Raji (cell line): ENCODE data around the gene R3HDM4.

ENCODE experiments used
- POLR2A ChIP-seq: IDR thresholded peaks from 2 replicates; pipeline ENCODE4 v1.6.1; 2011; ENCODE audit warnings: low read depth, low read length, control low read depth; ENCODE audit not compliant: insufficient read depth

R3HDM4 gene

GRCh38 chr19:882871-883497 is 30.0 kb downstream of the R3HDM4 start:
- TF ChIP-seq POLR2A: no peak

- TF ChIP-seq POLR2A: no peak
These were observed 31.5 kb downstream of the R3HDM4 start for GRCh38 chr19:881385-882071.

DNA sequence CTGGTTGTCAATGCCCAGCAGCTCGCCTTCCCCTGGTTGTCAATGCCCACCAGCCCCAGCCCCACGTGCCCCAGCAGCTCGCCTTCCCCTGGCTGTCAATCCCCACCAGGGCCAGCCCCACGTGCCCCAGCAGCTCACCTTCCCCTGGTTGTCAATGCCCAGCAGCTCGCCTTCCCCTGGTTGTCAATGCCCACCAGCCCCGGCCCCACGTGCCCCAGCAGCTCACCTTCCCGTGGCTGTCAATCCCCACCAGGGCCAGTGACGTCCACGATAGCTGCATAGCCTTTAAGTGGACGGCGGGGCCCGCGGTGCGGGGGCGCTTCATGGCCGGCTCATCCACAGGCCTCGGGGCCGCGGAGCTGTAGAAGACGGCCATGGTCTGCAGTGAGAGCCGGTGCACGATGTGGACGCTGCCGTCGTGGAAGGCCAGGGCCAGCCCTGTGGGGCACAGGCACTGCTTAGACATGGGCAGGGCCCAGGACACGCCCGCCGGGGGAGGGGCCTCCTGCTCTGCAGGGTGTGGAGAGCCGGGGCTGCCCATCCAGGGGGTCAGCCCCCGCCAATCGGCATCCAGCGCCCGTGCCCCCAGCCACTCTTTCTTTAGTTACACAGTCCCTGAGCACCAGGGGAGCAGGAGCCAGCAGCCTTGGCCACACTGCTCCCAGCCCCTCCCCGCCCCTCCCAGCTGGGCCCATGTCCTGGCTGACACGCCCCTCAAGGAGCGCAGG is 33.1 kb downstream of the R3HDM4 start:
- TF ChIP-seq POLR2A: no peak

GRCh38 chr19:876780-877314 is 36.2 kb downstream of the R3HDM4 start:
- TF ChIP-seq POLR2A: no peak

DNA sequence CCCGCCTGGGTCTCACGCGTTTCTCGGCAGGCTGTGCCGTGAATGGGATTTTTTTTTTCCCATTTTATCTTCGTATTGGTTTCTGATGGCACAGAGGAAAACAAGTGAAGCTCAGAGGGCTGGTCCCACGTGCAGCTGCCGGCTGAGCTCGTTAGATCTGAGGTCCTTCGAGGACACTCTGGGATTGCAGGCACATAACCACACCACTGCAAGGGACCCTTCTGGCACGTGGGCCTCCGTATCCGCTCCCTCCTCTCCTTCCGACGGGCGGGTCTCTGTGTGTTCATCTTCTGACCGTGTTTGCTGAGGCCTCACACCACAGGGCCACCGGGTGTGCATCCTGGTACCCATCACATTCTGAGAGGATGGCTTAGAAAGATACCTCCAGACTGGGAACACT is 36.9 kb downstream of the R3HDM4 start:
- TF ChIP-seq POLR2A: no peak

- TF ChIP-seq POLR2A: no peak
These were observed 37.6 kb downstream of the R3HDM4 start for GRCh38 chr19:875265-875879.

- TF ChIP-seq POLR2A: no peak
These were observed 39.4 kb downstream of the R3HDM4 start for GRCh38 chr19:873561-874041.

- TF ChIP-seq POLR2A: no peak
These were observed 39.9 kb downstream of the R3HDM4 start for GRCh38 chr19:873084-873483.

DNA sequence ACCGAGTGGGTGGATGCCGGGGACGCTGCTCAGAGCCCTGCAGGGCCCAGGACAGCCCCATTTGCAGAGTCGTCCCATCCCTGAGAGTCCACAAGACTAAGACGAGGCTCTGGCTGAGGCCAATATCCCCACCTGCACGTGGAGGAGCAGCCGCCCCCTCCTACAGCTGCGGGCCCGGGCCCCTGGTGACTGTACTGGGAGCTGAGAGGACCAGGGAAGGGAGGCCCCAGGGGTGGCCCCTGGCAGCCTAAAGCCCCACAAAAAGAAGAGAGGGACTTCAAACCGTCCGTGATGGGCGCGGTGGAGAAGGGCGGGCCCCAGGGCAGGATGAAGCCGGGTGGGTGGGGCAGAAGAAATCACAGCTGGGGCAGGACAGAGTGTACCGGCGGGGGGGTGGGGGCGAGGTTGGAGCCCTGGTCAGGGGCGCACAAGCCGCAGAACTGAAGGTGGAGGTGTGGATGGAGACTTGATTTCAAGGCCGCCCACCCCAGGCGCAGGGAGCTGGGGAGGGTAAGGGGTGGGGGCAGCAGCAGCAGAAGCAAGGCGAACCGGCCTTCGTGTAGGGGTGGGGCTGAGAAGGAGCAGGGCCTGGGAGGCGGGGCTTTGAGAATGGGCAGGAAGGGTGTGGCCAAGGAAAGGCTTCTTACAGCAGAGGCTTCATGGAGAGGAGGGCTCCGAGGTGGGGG is 40.6 kb downstream of the R3HDM4 start:
- no peak for TF ChIP-seq POLR2A

DNA sequence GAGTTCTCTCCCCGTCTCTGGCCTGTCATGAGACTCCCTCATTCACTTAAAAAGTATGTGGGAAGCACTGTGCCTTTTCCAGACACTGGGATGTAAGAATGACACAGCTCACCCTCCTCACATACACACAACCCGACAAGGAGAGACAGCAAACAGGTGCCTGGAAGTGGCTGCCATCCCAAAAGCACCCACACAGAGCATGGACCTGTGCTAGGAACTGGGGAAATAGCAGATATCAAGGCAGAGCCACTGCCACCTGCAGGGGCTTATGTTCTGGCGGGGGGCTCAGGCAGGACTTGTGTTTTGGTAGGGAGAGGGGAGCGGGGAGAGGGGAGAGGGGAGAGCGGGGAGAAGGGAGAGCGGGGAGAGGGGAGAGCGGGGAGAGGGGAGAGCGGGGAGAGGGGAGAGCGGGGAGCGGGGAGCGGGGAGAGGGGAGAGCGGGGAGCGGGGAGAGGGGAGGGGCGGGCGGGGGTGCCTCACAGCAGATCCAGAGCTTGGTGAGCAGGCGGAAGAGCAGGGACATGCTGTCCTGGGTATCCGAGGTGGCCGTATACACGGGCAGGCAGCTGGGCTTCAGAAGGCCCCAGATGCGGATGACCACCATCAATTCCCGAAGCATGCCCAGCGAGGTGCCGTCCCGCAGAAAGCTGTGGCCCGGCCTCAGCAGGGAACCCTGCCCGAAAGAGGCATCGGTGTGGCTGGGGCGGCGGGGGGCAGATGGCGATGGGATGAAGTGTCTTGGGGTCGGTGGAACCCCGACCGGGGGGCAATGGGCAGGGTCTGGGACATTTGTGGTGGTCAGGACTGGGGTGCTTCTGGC is 41.4 kb downstream of the R3HDM4 start:
- no peak for TF ChIP-seq POLR2A

DNA sequence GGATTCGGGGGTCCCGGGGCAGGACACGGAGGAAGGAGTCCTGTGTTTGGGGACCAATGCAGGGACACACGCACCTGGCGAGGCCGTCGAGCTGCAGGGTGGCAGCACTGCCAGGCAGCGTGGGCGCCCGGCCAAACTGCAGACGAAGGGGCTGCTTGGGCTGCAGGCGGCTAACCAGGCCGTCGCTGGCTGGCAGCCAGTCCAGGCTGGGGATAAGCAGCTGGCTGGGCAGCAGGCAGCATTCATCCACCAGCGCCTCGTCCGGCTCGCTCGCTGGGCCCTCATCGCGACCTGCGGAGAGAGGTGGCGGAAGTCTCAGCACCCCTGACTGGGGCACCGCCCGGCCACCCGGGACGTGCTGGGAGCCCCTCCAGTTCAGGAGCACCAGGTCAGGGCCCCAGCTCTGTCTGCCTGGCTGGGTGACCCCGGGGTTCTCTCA is 42.0 kb downstream of the R3HDM4 start:
- TF ChIP-seq POLR2A: no peak

DNA sequence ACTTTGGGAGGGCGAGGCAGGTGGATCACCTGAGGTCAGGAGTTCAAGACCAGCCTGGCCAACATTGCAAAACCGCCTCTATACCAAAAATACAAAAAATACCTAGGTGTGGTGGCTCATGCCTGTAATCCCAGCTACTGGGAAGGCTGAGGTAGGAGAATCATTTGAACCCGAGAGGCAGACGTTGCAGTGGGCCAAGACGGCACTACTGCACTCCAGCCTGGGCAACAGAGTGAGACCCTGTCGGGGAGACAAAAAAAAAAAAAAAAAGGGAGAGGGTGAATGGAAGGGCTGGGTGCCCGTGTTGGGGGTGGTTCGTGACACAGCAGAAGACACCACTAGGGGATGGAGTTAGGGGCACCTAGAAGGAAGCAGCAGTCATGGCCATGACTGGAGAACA is 42.7 kb downstream of the R3HDM4 start:
- TF ChIP-seq POLR2A: no peak

DNA sequence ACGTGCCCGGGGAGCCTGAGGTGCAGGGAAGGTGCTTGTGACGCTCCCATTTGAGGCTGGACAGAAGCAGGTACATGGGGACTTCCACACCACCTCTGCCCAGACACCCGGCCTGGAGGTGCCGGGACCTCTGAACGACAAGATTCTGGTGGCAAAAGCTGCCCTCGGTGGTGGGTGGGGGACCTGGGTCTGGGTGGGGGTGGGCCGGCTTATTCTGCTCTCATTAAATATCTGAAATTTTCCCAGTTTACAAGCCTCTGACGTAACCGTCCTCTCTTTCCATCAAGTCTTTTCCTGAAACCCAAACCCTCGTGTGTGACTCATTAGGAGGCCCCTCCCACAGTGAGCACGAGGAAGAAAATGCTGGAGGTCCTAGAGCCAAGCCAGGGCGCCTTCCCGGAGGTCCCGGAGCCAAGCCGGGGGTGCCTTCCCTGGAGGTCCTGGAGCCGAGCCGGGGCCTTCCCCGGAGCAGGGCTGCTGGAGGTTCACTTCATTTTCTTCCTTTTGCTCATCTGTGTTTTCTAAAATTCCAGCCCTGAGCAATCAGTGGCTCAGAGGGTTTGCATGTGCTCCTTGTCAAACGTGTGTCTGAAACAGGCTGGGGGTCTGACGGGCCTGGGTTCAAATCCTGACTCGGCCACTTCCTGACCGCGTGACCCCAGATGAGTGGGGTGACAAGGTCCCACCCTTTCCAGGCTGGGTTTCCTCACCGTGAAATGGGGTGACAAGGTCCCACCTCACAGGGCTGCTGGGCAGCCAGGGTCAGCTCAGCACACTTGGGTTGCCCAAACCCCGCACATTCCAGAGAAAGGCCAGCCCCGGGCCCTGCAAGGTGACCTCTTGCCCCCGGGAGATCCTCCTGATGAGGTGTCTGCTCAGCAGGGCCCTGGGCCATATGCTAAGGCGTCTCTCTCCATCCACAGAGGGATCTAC is 43.5 kb downstream of the R3HDM4 start:
- no peak for TF ChIP-seq POLR2A
